Endothelial cell of umbilical vein (primary cell): ENCODE measurements around the gene PGP. TPM values are rescaled to one million over a fixed set of nuclear protein-coding genes. Genes with fewer than 3 reads are reported as not detected.

Source experiments
- BruUV-seq: library from RNA; stranded (reverse); fragments of 400-500 nt; replicated peaks from 2 replicates; lab custom pipeline; 2021; lab: Mats Ljungman, UMichigan
- CTCF ChIA-PET: fragments of 300-600, 350-600 bp; sonication (Branson Sonifier 250); formaldehyde crosslinking; loops from one replicate; lab custom pipeline; 2021; ENCODE audit warnings: antibody characterized with exemption, inconsistent platforms; lab: Charles Lee
- POLR2A ChIA-PET: fragments of 300-600, 350-600 bp; sonication (Branson Sonifier 250); formaldehyde crosslinking; loops from one replicate; lab custom pipeline; 2021; ENCODE audit warnings: antibody characterized with exemption, inconsistent platforms; lab: Charles Lee
- DNase-seq: peaks from one replicate; pipeline ENCODE4 v3.0.0-alpha.2; 2011; ENCODE audit warnings: low read depth, low spot score
- FAIRE-seq: peaks from 2 replicates; lab custom pipeline; 2011; peaks lifted over from hg19 to GRCh38; lab: Jason Lieb, UNC
- H2AFZ ChIP-seq: 2 replicates; pipeline ENCODE4 v1.6.0; 2012; ENCODE audit warnings: low read depth, low read length, control low read depth, inconsistent platforms
- H3K27ac ChIP-seq: 2 replicates; pipeline ENCODE4 v1.5.1; 2011; ENCODE audit warnings: low read depth, mild to moderate bottlenecking, control low read depth, low read length, moderate library complexity; ENCODE audit not compliant: insufficient read depth
- H3K27me3 ChIP-seq, 2 experiments: 2 replicates each; pipeline versions ENCODE4 v1.6.0 to v1.6.1; 2011; ENCODE audit warnings: low read length in 2 of 2, mixed read lengths in 1 of 2; ENCODE audit not compliant: control insufficient read depth in 2 of 2, insufficient read depth in 2 of 2
- H3K36me3 ChIP-seq, 2 experiments: 2 replicates in 1 of 2; 3 replicates in 1 of 2; pipeline ENCODE4 v1.5.1; 2011; ENCODE audit warnings: low read length in 2 of 2, mild to moderate bottlenecking in 1 of 2, moderate library complexity in 1 of 2; ENCODE audit not compliant: control insufficient read depth in 2 of 2, insufficient read depth in 2 of 2; ENCODE audit errors: extremely low read depth in 1 of 2
- H3K4me1 ChIP-seq: 3 replicates; pipeline ENCODE4 v1.5.1; 2011; ENCODE audit warnings: mild to moderate bottlenecking, low read length; ENCODE audit not compliant: control insufficient read depth, insufficient read depth; ENCODE audit errors: extremely low read depth
- H3K4me2 ChIP-seq: 2 replicates; pipeline ENCODE4 v1.6.1; 2011; ENCODE audit warnings: low read length, control low read depth, mixed read lengths; ENCODE audit not compliant: insufficient read depth
- H3K4me3 ChIP-seq, 3 experiments: fragments of 200-600 bp in 1 of 3; sonication (generic), shearing (Covaris generic) in 1 of 3; replicated peaks in 1 of 3; 2 replicates each; pipeline ENCODE4 v1.5.1; 2011 to 2016; ENCODE audit warnings: control low read depth in 3 of 3, low read length in 3 of 3, mild to moderate bottlenecking in 2 of 3, inconsistent platforms in 1 of 3, low read depth in 1 of 3, moderate library complexity in 1 of 3; ENCODE audit not compliant: insufficient read depth in 1 of 3
- H3K79me2 ChIP-seq: 2 replicates; pipeline ENCODE4 v1.6.0; 2012; ENCODE audit warnings: low read length, inconsistent platforms; ENCODE audit not compliant: control insufficient read depth, insufficient read depth
- H3K9ac ChIP-seq: replicated peaks from 2 replicates; pipeline ENCODE3; 2011; ENCODE audit warnings: low read length, control low read depth; ENCODE audit not compliant: insufficient read depth; ENCODE audit errors: extremely low read depth
- H3K9me1 ChIP-seq: replicated peaks from 3 replicates; pipeline ENCODE4 v1.6.0; 2011; ENCODE audit warnings: mild to moderate bottlenecking, low read length; ENCODE audit not compliant: control insufficient read depth, insufficient read depth; ENCODE audit errors: extremely low read depth
- H3K9me3 ChIP-seq: replicated peaks from 2 replicates; pipeline ENCODE4 v1.5.1; 2012; ENCODE audit warnings: low read length, inconsistent platforms; ENCODE audit not compliant: control insufficient read depth, insufficient read depth
- H4K20me1 ChIP-seq: replicated peaks from 2 replicates; pipeline ENCODE3; 2011; ENCODE audit warnings: mild to moderate bottlenecking, low read length; ENCODE audit not compliant: control insufficient read depth, insufficient read depth; ENCODE audit errors: extremely low read depth
- CTCF ChIP-seq, 2 donors: IDR thresholded peaks; 1 replicate in 1 of 2; 2 replicates in 1 of 2; pipeline ENCODE4 v1.5.1; 2011; ENCODE audit warnings: low read length in 2 of 2, mild to moderate bottlenecking in 2 of 2, moderate library complexity in 2 of 2, control low read depth in 1 of 2, inconsistent platforms in 1 of 2, low read depth in 1 of 2; ENCODE audit not compliant: insufficient read depth in 1 of 2; ENCODE audit errors: extremely low read depth in 1 of 2
- EZH2 ChIP-seq: IDR thresholded peaks from 2 replicates; pipeline ENCODE4 v1.6.1; 2012; ENCODE audit warnings: borderline replicate concordance, low read depth, mild to moderate bottlenecking, moderate library complexity, low read length, inconsistent platforms; ENCODE audit not compliant: severe bottlenecking
- FOS ChIP-seq: IDR thresholded peaks from 2 replicates; pipeline ENCODE4 v1.6.1; 2011; ENCODE audit warnings: mild to moderate bottlenecking, low read length, moderate library complexity, borderline replicate concordance; ENCODE audit not compliant: insufficient read depth
- JUN ChIP-seq: IDR thresholded peaks from 2 replicates; pipeline ENCODE4 v1.6.1; 2011; ENCODE audit warnings: borderline replicate concordance, low read depth; ENCODE audit not compliant: insufficient read length, insufficient read depth
- MAX ChIP-seq: IDR thresholded peaks from 2 replicates; pipeline ENCODE4 v1.6.1; 2011; ENCODE audit not compliant: insufficient read depth, insufficient read length
- MYC ChIP-seq: IDR thresholded peaks from one replicate; pipeline ENCODE4 v1.6.1; 2011; ENCODE audit warnings: mild to moderate bottlenecking, low read depth, low read length
- POLR2A ChIP-seq: IDR thresholded peaks from 2 replicates; pipeline ENCODE4 v1.6.1; 2012; ENCODE audit warnings: low read depth, mild to moderate bottlenecking, control low read depth, low read length
- POLR2AphosphoS5 ChIP-seq: IDR thresholded peaks from 2 replicates; pipeline ENCODE4 v1.6.1; 2012; ENCODE audit warnings: low read depth, mild to moderate bottlenecking, control low read depth, low read length, moderate library complexity; ENCODE audit not compliant: insufficient read depth
- dilution Hi-C: fragments of 300-500 bp; cut with MboI; formaldehyde crosslinking; loops from one replicate; pipeline ENCODE4 v1.15.0; 2019; ENCODE audit warnings: low sequenced_read_pairs; ENCODE audit not compliant: extremely low pct_ligation_motif_present
- intact Hi-C: fragments of 100-400 bp; cut with micrococcal nuclease; formaldehyde crosslinking; loops from one replicate; pipeline ENCODE4 v1.10.0; 2022
- polyA plus RNA-seq, 4 experiments: library from polyadenylated mRNA; depleted of rRNA in 3 of 4; stranded (reverse) in 3 of 4; unstranded in 1 of 4; fragments of >200 nt; gene quantifications; 2 replicates each; pipeline versions ENCODE4 v1.2.1 to v1.2.3, GENCODE V29; 2011 to 2012; ENCODE audit warnings: missing spikeins in 1 of 4
- total RNA-seq: library from RNA; stranded (reverse); gene quantifications from 2 replicates; pipeline ENCODE4 v1.2.3, GENCODE V29; 2021

The PGP gene
- total and polyA plus RNA-seq, 2 donors (not counting 3 experiments of a cell fraction or from before 2014, with no cell fraction given), result 28.5 to 29.6 TPM

GRCh38 chr16:2235695-2236336 is 21.2 kb upstream of the PGP start:
- no peaks in the 10 kb centered on the region for H3K9me1 ChIP-seq
- no peak for DNase-seq
- H3K27me3 ChIP-seq, result peaks cover 5 to 18% of the 10 kb centered on the region in 2 experiments
- no peak overlapping the region for H3K27ac ChIP-seq
- peaks cover 10% of the 10 kb centered on the region for H3K4me1 ChIP-seq
- no peaks in the 10 kb centered on the region for H4K20me1 ChIP-seq
- no peak overlapping the region for H3K4me3 ChIP-seq
- CTCF ChIA-PET, result interaction anchor here (2.4 kb wide), 1 partner anchor 16 kb away, joined by 11 read pairs; the partner anchor contains the start of gene ECI1
- POLR2A ChIA-PET, result no interaction called here
- dilution Hi-C loops, result no loop called here
- no peak for FAIRE-seq
- no peak overlapping the region for H3K9ac ChIP-seq
- no peak overlapping the region for H3K4me2 ChIP-seq
- intact Hi-C loops, result no loop called here
- no peak for TF ChIP-seq POLR2A
- TF ChIP-seq MYC, result no peak
- no peak for TF ChIP-seq FOS
- no peak for TF ChIP-seq MAX
- TF ChIP-seq EZH2, result no peak
- no peak for TF ChIP-seq POLR2AphosphoS5
- TF ChIP-seq JUN, result no peak
- no peak for TF ChIP-seq CTCF (IDR thresholded peaks at IDR 0.05; ENCODE audit: extremely low read depth in 1 of 2, insufficient read depth in 1 of 2, low read depth in 1 of 2, low read length in 2 of 2)
- no peaks in the 10 kb centered on the region for H3K79me2 ChIP-seq
- H3K36me3 ChIP-seq, result peaks cover 9 to 38% of the 10 kb centered on the region in 2 experiments
- BruUV-seq, result no TSS peak
- no peak overlapping the region for H2AFZ ChIP-seq
- no peaks in the 10 kb centered on the region for H3K9me3 ChIP-seq
